ENCODE results near the gene HIRIP3. TPM values are rescaled to one million over a fixed set of nuclear protein-coding genes. Genes with fewer than 3 reads are reported as not detected.

Gene HIRIP3
- polyA plus RNA-seq, 1 donor (not counting 4 experiments of a cell fraction or from before 2014, with no cell fraction given): 4.1 TPM

- no peak overlapping the region for H2AFZ ChIP-seq (ENCODE audit: control insufficient read depth, low read length)
- H3K4me2 ChIP-seq (ENCODE audit: control insufficient read depth, extremely low read depth, insufficient read depth, low read depth, low read length): peak overlapping the region; percentile 88
- peaks cover 3% of the 10 kb centered on the region for H3K9me1 ChIP-seq (ENCODE audit: control insufficient read depth, extremely low read depth, insufficient read depth, low read length)
- dilution Hi-C loops (cut with MboI; ENCODE audit: extremely low pct_ligation_motif_present, low sequenced_read_pairs): no loop called here
- FAIRE-seq: no peak
- peaks cover 10% of the 10 kb centered on the region for H3K4me1 ChIP-seq (ENCODE audit: control insufficient read depth, extremely low read depth, insufficient read depth, low read length)
- H3K9ac ChIP-seq (ENCODE audit: control insufficient read depth, extremely low read depth, insufficient read depth, low read length): peak overlapping the region; percentile 82
- H3K79me2 ChIP-seq (ENCODE audit: control insufficient read depth, insufficient read depth, low read length): no peaks in the 10 kb centered on the region
- no peaks in the 10 kb centered on the region for H3K9me3 ChIP-seq (ENCODE audit: control insufficient read depth, low read depth, low read length)
- no peak overlapping the region for H3K27ac ChIP-seq (ENCODE audit: control insufficient read depth, insufficient read depth, low read length)
- DNase-seq (ENCODE audit: low read depth, low spot score): no peak
- H3K27me3 ChIP-seq (ENCODE audit: control insufficient read depth, extremely low read depth, insufficient read depth, low read length): no peaks in the 10 kb centered on the region
- H4K20me1 ChIP-seq (ENCODE audit: control insufficient read depth, extremely low read depth, insufficient read depth, low read length): no peaks in the 10 kb centered on the region
- peak overlapping the region; percentile 67 to 79 (median 72) for H3K4me3 ChIP-seq (ENCODE audit: control insufficient read depth in 2 of 3, extremely low read depth in 1 of 3, insufficient read depth in 2 of 3, low read depth in 1 of 3, low read length in 3 of 3)
- TF ChIP-seq EZH2 (IDR thresholded peaks at IDR 0.05; ENCODE audit: low read length) (no peak), CTCF (optimal IDR thresholded peaks at IDR 0.05 in 1 of 3, IDR thresholded peaks at IDR 0.05 in 1 of 3, conservative IDR thresholded peaks at IDR 0.05 in 1 of 3; ENCODE audit: extremely low read depth in 1 of 3, insufficient read depth in 2 of 3, low read length in 3 of 3) (no peak)
- H3K36me3 ChIP-seq (ENCODE audit: control insufficient read depth in 2 of 2, extremely low read depth in 1 of 2, insufficient read depth in 2 of 2, low read length in 2 of 2): peaks cover 4 to 8% of the 10 kb centered on the region in 2 experiments
Observed at GRCh38 chr16:29963021-29963743, 32.2 kb downstream of the HIRIP3 start.

GRCh38 chr16:29962344-29962994, 32.9 kb downstream of the HIRIP3 start:
- peak overlapping the region; percentile 65 for H3K27ac ChIP-seq (ENCODE audit: control insufficient read depth, insufficient read depth, low read length)
- no peaks in the 10 kb centered on the region for H4K20me1 ChIP-seq (ENCODE audit: control insufficient read depth, extremely low read depth, insufficient read depth, low read length)
- peak overlapping the region; percentile 88 for H3K4me2 ChIP-seq (ENCODE audit: control insufficient read depth, extremely low read depth, insufficient read depth, low read depth, low read length)
- no peaks in the 10 kb centered on the region for H3K9me3 ChIP-seq (ENCODE audit: control insufficient read depth, low read depth, low read length)
- H3K36me3 ChIP-seq (ENCODE audit: control insufficient read depth in 2 of 2, extremely low read depth in 1 of 2, insufficient read depth in 2 of 2, low read length in 2 of 2): peaks cover 0 to 5% of the 10 kb centered on the region in 2 experiments
- H3K79me2 ChIP-seq (ENCODE audit: control insufficient read depth, insufficient read depth, low read length): no peaks in the 10 kb centered on the region
- peak overlapping the region; percentile 79 for H2AFZ ChIP-seq (ENCODE audit: control insufficient read depth, low read length)
- H3K4me3 ChIP-seq (ENCODE audit: control insufficient read depth in 2 of 3, extremely low read depth in 1 of 3, insufficient read depth in 2 of 3, low read depth in 1 of 3, low read length in 3 of 3): peak overlapping the region; percentile 67 to 79 (median 72)
- peak overlapping the region; percentile 82 for H3K9ac ChIP-seq (ENCODE audit: control insufficient read depth, extremely low read depth, insufficient read depth, low read length)
- dilution Hi-C loops (cut with MboI; ENCODE audit: extremely low pct_ligation_motif_present, low sequenced_read_pairs): no loop called here
- no peaks in the 10 kb centered on the region for H3K9me1 ChIP-seq (ENCODE audit: control insufficient read depth, extremely low read depth, insufficient read depth, low read length)
- DNase-seq (ENCODE audit: low read depth, low spot score) (no peak), FAIRE-seq (no peak)
- no peak for TF ChIP-seq EZH2 (IDR thresholded peaks at IDR 0.05; ENCODE audit: low read length)
- no peak for TF ChIP-seq CTCF (optimal IDR thresholded peaks at IDR 0.05 in 1 of 3, IDR thresholded peaks at IDR 0.05 in 1 of 3, conservative IDR thresholded peaks at IDR 0.05 in 1 of 3; ENCODE audit: extremely low read depth in 1 of 3, insufficient read depth in 2 of 3, low read length in 3 of 3)
- peaks cover 10% of the 10 kb centered on the region for H3K4me1 ChIP-seq (ENCODE audit: control insufficient read depth, extremely low read depth, insufficient read depth, low read length)
- no peaks in the 10 kb centered on the region for H3K27me3 ChIP-seq (ENCODE audit: control insufficient read depth, extremely low read depth, insufficient read depth, low read length)
